Dendritic cell treated with granulocyte-macrophage colony-stimulating factor and Interleukin-4, amounts not matched to agents 40 ng/mL and 50 ng/mL, for 4 days (primary cell): ENCODE results near the gene RBMS3.

Experiments
- H3K27ac Mint-ChIP-seq: one replicate; pipeline ENCODE4 v1.8.0; 2022; ENCODE audit warnings: mild to moderate bottlenecking, mixed read lengths
- H3K27me3 Mint-ChIP-seq: one replicate; pipeline ENCODE4 v1.8.0; 2022; ENCODE audit warnings: mild to moderate bottlenecking, mixed read lengths
- H3K36me3 Mint-ChIP-seq: one replicate; pipeline ENCODE4 v1.8.0; 2022; ENCODE audit warnings: low read depth, mixed read lengths
- H3K4me1 Mint-ChIP-seq: one replicate; pipeline ENCODE4 v1.8.0; 2022; ENCODE audit warnings: low read depth, mixed read lengths
- H3K4me3 Mint-ChIP-seq: one replicate; pipeline ENCODE4 v1.8.0; 2022; ENCODE audit warnings: mild to moderate bottlenecking, moderate library complexity, mixed read lengths
- H3K9me3 Mint-ChIP-seq: one replicate; pipeline ENCODE4 v1.8.0; 2022; ENCODE audit warnings: mixed read lengths
- intact Hi-C: fragments of 100-400 bp; cut with micrococcal nuclease; formaldehyde crosslinking; loops from one replicate; pipeline ENCODE4 v1.15.0; 2022

RBMS3 gene

GRCh38 chr3:29331456-29332194 lies 50.8 kb downstream of the RBMS3 start:
- H3K27me3 Mint-ChIP-seq: no peaks in the 10 kb centered on the region
- H3K4me1 Mint-ChIP-seq: peaks cover 6% of the 10 kb centered on the region
- no peak overlapping the region for H3K4me3 Mint-ChIP-seq
- no peaks in the 10 kb centered on the region for H3K36me3 Mint-ChIP-seq
- no peak overlapping the region for H3K27ac Mint-ChIP-seq
- no peaks in the 10 kb centered on the region for H3K9me3 Mint-ChIP-seq
- intact Hi-C loops: no loop called here

- intact Hi-C loops: no loop called here
- Mint-ChIP-seq H3K27me3 (no peaks in the 10 kb centered on the region), H3K4me1 (peaks cover 6% of the 10 kb centered on the region), H3K27ac (no peak overlapping the region), H3K4me3 (no peak overlapping the region), H3K36me3 (no peaks in the 10 kb centered on the region), H3K9me3 (no peaks in the 10 kb centered on the region)
Measured at GRCh38 chr3:29332195-29332637, 51.3 kb downstream of the RBMS3 start.

- Mint-ChIP-seq H3K4me3 (no peak overlapping the region), H3K36me3 (no peaks in the 10 kb centered on the region), H3K4me1 (peaks cover 6% of the 10 kb centered on the region), H3K27me3 (no peaks in the 10 kb centered on the region), H3K27ac (no peak overlapping the region), H3K9me3 (no peaks in the 10 kb centered on the region)
- intact Hi-C loops: no loop called here
Measured at GRCh38 chr3:29333576-29333975, 52.7 kb downstream of the RBMS3 start.

GRCh38 chr3:29334706-29335105 lies 53.8 kb downstream of the RBMS3 start:
- intact Hi-C loops: no loop called here

GRCh38 chr3:29335438-29335837 lies 54.6 kb downstream of the RBMS3 start:
- H3K27ac Mint-ChIP-seq: no peak overlapping the region
- H3K4me1 Mint-ChIP-seq: peaks cover 6% of the 10 kb centered on the region
- H3K27me3 Mint-ChIP-seq: no peaks in the 10 kb centered on the region
- H3K4me3 Mint-ChIP-seq: no peak overlapping the region
- no peaks in the 10 kb centered on the region for H3K36me3 Mint-ChIP-seq
- intact Hi-C loops: no loop called here
- no peaks in the 10 kb centered on the region for H3K9me3 Mint-ChIP-seq

More at GRCh38 chr3:29334706-29335105, 53.8 kb downstream of the RBMS3 start:
- H3K27me3 Mint-ChIP-seq: no peaks in the 10 kb centered on the region
- H3K9me3 Mint-ChIP-seq: no peaks in the 10 kb centered on the region
- no peaks in the 10 kb centered on the region for H3K36me3 Mint-ChIP-seq
- H3K27ac Mint-ChIP-seq: no peak overlapping the region
- no peak overlapping the region for H3K4me3 Mint-ChIP-seq
- H3K4me1 Mint-ChIP-seq: peaks cover 6% of the 10 kb centered on the region

GRCh38 chr3:29335943-29336342 lies 55.1 kb downstream of the RBMS3 start:
- Mint-ChIP-seq H3K4me1 (peaks cover 6% of the 10 kb centered on the region), H3K4me3 (no peak overlapping the region), H3K36me3 (no peaks in the 10 kb centered on the region), H3K9me3 (no peaks in the 10 kb centered on the region), H3K27me3 (no peaks in the 10 kb centered on the region), H3K27ac (no peak overlapping the region)
- intact Hi-C loops: no loop called here

- Mint-ChIP-seq H3K4me1 (peaks cover 6% of the 10 kb centered on the region), H3K27me3 (no peaks in the 10 kb centered on the region), H3K4me3 (no peak overlapping the region), H3K36me3 (no peaks in the 10 kb centered on the region), H3K27ac (no peak overlapping the region), H3K9me3 (no peaks in the 10 kb centered on the region)
- intact Hi-C loops: no loop called here
Measured at GRCh38 chr3:29337565-29337964, 56.7 kb downstream of the RBMS3 start.

GRCh38 chr3:29338377-29338776 lies 57.5 kb downstream of the RBMS3 start:
- Mint-ChIP-seq H3K4me3 (no peak overlapping the region), H3K27me3 (no peaks in the 10 kb centered on the region), H3K36me3 (no peaks in the 10 kb centered on the region), H3K27ac (no peak overlapping the region), H3K4me1 (peaks cover 6% of the 10 kb centered on the region), H3K9me3 (no peaks in the 10 kb centered on the region)
- intact Hi-C loops: no loop called here

- H3K27ac Mint-ChIP-seq: no peak overlapping the region
- no peaks in the 10 kb centered on the region for H3K9me3 Mint-ChIP-seq
- no peak overlapping the region for H3K4me3 Mint-ChIP-seq
- intact Hi-C loops: no loop called here
- no peaks in the 10 kb centered on the region for H3K36me3 Mint-ChIP-seq
- peaks cover 6% of the 10 kb centered on the region for H3K4me1 Mint-ChIP-seq
- H3K27me3 Mint-ChIP-seq: no peaks in the 10 kb centered on the region
Measured at GRCh38 chr3:29339016-29339833, 58.4 kb downstream of the RBMS3 start.

- Mint-ChIP-seq H3K27me3 (no peaks in the 10 kb centered on the region), H3K27ac (no peak overlapping the region), H3K36me3 (no peaks in the 10 kb centered on the region), H3K4me1 (no peaks in the 10 kb centered on the region), H3K9me3 (no peaks in the 10 kb centered on the region), H3K4me3 (no peak overlapping the region)
- intact Hi-C loops: no loop called here
Measured at GRCh38 chr3:29344154-29344553, 63.3 kb downstream of the RBMS3 start.

GRCh38 chr3:29344935-29345334 lies 64.1 kb downstream of the RBMS3 start:
- H3K9me3 Mint-ChIP-seq: no peaks in the 10 kb centered on the region
- no peaks in the 10 kb centered on the region for H3K4me1 Mint-ChIP-seq
- H3K27me3 Mint-ChIP-seq: no peaks in the 10 kb centered on the region
- intact Hi-C loops: no loop called here
- H3K36me3 Mint-ChIP-seq: no peaks in the 10 kb centered on the region
- H3K27ac Mint-ChIP-seq: no peak overlapping the region
- H3K4me3 Mint-ChIP-seq: no peak overlapping the region

- Mint-ChIP-seq H3K36me3 (no peaks in the 10 kb centered on the region), H3K9me3 (no peaks in the 10 kb centered on the region), H3K4me3 (no peak overlapping the region), H3K4me1 (no peaks in the 10 kb centered on the region), H3K27ac (no peak overlapping the region), H3K27me3 (no peaks in the 10 kb centered on the region)
- intact Hi-C loops: no loop called here
Measured at GRCh38 chr3:29345516-29346300, 64.8 kb downstream of the RBMS3 start.

- intact Hi-C loops: no loop called here
- H3K27me3 Mint-ChIP-seq: no peaks in the 10 kb centered on the region
- H3K4me3 Mint-ChIP-seq: no peak overlapping the region
- no peaks in the 10 kb centered on the region for H3K9me3 Mint-ChIP-seq
- no peaks in the 10 kb centered on the region for H3K36me3 Mint-ChIP-seq
- no peak overlapping the region for H3K27ac Mint-ChIP-seq
- no peaks in the 10 kb centered on the region for H3K4me1 Mint-ChIP-seq
Measured at GRCh38 chr3:29346828-29347227, 66.0 kb downstream of the RBMS3 start.

- Mint-ChIP-seq H3K4me1 (no peaks in the 10 kb centered on the region), H3K27me3 (no peaks in the 10 kb centered on the region), H3K27ac (no peak overlapping the region), H3K4me3 (no peak overlapping the region), H3K36me3 (no peaks in the 10 kb centered on the region), H3K9me3 (no peaks in the 10 kb centered on the region)
- intact Hi-C loops: no loop called here
Measured at GRCh38 chr3:29347412-29347811, 66.5 kb downstream of the RBMS3 start.
